ENCODE measurements around the gene ARHGAP42. TPM values are rescaled to one million over a fixed set of nuclear protein-coding genes. Genes with fewer than 3 reads are reported as not detected.

The ARHGAP42 gene
- total and polyA plus RNA-seq, 8 donors: 0.76 to 4.9 (median 1.8) TPM

- H3K27me3 ChIP-seq: no peaks in the 10 kb centered on the region
- FAIRE-seq (no peak), ATAC-seq (no peak), DNase-seq (no peak)
- no peak overlapping the region for H3K27ac ChIP-seq
- no peaks in the 10 kb centered on the region for H3K36me3 ChIP-seq
- no peaks in the 10 kb centered on the region for H3K9me3 ChIP-seq
- no peak overlapping the region for H3K4me3 ChIP-seq
- no peak for TF ChIP-seq CTCF (IDR thresholded peaks at IDR 0.05)
- intact Hi-C loops (cut with DNase I): no loop called here
- no peaks in the 10 kb centered on the region for H3K4me1 ChIP-seq
Observed at GRCh38 chr11:101014600-101015285, 327.7 kb downstream of the ARHGAP42 start.

- DNase-seq (no peak), FAIRE-seq (no peak), ATAC-seq (no peak)
- Histone ChIP-seq H3K27ac (no peak overlapping the region), H3K4me1 (no peaks in the 10 kb centered on the region), H3K36me3 (no peaks in the 10 kb centered on the region), H3K9me3 (no peaks in the 10 kb centered on the region), H3K27me3 (no peaks in the 10 kb centered on the region), H3K4me3 (no peak overlapping the region)
- intact Hi-C loops (cut with DNase I): no loop called here
- no peak for TF ChIP-seq CTCF (IDR thresholded peaks at IDR 0.05)
- WGBS, 2 donors: 47 to 48% methylated on average over 1 of the region's 1 CpG
Observed at GRCh38 chr11:101019870-101020269, 332.8 kb downstream of the ARHGAP42 start.

GRCh38 chr11:101022256-101022655 is 335.2 kb downstream of the ARHGAP42 start:
- H3K36me3 ChIP-seq: no peaks in the 10 kb centered on the region

GRCh38 chr11:101028644-101029043 is 341.6 kb downstream of the ARHGAP42 start:
- ATAC-seq: no peak

More at GRCh38 chr11:101022256-101022655, 335.2 kb downstream of the ARHGAP42 start:
- Histone ChIP-seq H3K4me1 (no peaks in the 10 kb centered on the region), H3K27me3 (no peaks in the 10 kb centered on the region), H3K27ac (no peak overlapping the region), H3K9me3 (no peaks in the 10 kb centered on the region), H3K4me3 (no peak overlapping the region)
- no peak for TF ChIP-seq CTCF (IDR thresholded peaks at IDR 0.05)
- DNase-seq (no peak), FAIRE-seq (no peak), ATAC-seq (no peak)
- intact Hi-C loops (cut with DNase I): no loop called here

More at GRCh38 chr11:101028644-101029043, 341.6 kb downstream of the ARHGAP42 start:
- Histone ChIP-seq H3K4me1 (no peaks in the 10 kb centered on the region), H3K27ac (no peak overlapping the region), H3K4me3 (no peak overlapping the region), H3K9me3 (no peaks in the 10 kb centered on the region), H3K36me3 (no peaks in the 10 kb centered on the region), H3K27me3 (no peaks in the 10 kb centered on the region)
- intact Hi-C loops (cut with DNase I): no loop called here
- WGBS, 2 donors: 19 to 24% methylated on average over 1 of the region's 1 CpG
- FAIRE-seq (no peak), DNase-seq (no peak)
- TF ChIP-seq CTCF (IDR thresholded peaks at IDR 0.05): no peak
